Type B pancreatic cell (in vitro differentiated cells): ENCODE data around the gene CNMD. TPM values are rescaled to one million over a fixed set of nuclear protein-coding genes. Genes with fewer than 3 reads are reported as not detected.

Experiments used
- DNase-seq: peaks from one replicate; pipeline ENCODE4 v3.0.0; 2021; ENCODE audit warnings: mixed read lengths; ENCODE audit not compliant: unreplicated experiment; ENCODE audit errors: extremely low spot score
- H3K27ac Mint-ChIP-seq: 2 replicates; pipeline ENCODE4 v1.8.0; 2021; ENCODE audit warnings: mild to moderate bottlenecking, mixed read lengths
- H3K27me3 Mint-ChIP-seq: 2 replicates; pipeline ENCODE4 v1.8.0; 2021; ENCODE audit warnings: mixed read lengths
- H3K36me3 Mint-ChIP-seq: 2 replicates; pipeline ENCODE4 v1.8.0; 2021; ENCODE audit warnings: mixed read lengths
- H3K4me1 Mint-ChIP-seq: one replicate; pipeline ENCODE4 v1.8.0; 2021; ENCODE audit warnings: mixed read lengths; ENCODE audit not compliant: unreplicated experiment
- H3K4me3 Mint-ChIP-seq: 2 replicates; pipeline ENCODE4 v1.8.0; 2021; ENCODE audit warnings: mild to moderate bottlenecking, mixed read lengths
- H3K9me3 Mint-ChIP-seq: 2 replicates; pipeline ENCODE4 v1.8.0; 2021; ENCODE audit warnings: mixed read lengths
- CTCF ChIP-seq: fragments of 200-600 bp; sonication (generic); conservative IDR thresholded peaks from 2 replicates; pipeline ENCODE4 v1.5.0; 2021; ENCODE audit warnings: antibody characterized with exemption, mild to moderate bottlenecking
- total RNA-seq: library from RNA; stranded (reverse); gene quantifications from 2 replicates; pipeline ENCODE4 v1.2.1, GENCODE V29; 2021; ENCODE audit warnings: low replicate concordance

CNMD gene
- total RNA-seq, 1 donor from 2014 or later: 0.75 TPM

DNA sequence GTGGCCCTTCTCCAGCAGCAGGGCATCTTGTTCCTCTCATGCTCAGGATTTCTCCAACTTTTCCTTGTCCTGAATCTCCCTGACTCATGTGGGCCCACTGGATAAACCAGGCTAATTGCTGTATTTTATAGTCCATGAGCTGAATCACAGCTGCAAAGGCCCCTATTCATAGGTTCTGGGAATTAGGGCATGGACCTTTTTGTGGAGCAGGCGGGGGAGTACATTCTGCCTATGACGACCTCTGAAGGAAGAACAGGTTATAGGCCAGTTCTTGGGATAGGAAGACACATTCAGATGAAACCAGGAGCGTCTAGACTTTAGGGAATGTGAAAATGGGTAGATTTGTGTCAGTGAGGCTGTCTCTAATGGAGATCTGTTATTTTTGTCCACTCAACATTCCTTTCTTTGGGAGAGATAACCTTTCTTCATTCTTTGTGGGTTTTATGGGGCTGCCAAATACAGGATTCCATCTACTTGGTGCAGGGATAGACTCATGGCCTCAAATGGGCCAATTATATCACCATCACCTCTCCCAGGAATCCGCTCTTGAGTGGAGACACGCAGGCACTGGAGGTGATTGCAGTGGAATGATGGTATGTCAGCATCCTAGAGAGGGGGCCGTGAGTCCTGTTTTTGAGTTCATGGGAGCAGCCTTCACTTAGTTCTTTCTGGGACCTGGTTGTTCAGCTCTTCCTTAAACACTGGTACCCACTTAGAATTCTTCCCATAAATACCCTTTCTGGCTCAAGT is 45.1 kb upstream of the CNMD start:
- no peak for TF ChIP-seq CTCF
- Mint-ChIP-seq H3K9me3 (no peaks in the 10 kb centered on the region), H3K27ac (no peak overlapping the region), H3K4me3 (no peak overlapping the region), H3K4me1 (peaks cover 10% of the 10 kb centered on the region), H3K27me3 (peaks cover 7% of the 10 kb centered on the region), H3K36me3 (no peaks in the 10 kb centered on the region)
- no peak for DNase-seq

- Mint-ChIP-seq H3K36me3 (no peaks in the 10 kb centered on the region), H3K27me3 (peaks cover 7% of the 10 kb centered on the region), H3K4me1 (peaks cover 10% of the 10 kb centered on the region), H3K27ac (no peak overlapping the region), H3K9me3 (no peaks in the 10 kb centered on the region), H3K4me3 (no peak overlapping the region)
- TF ChIP-seq CTCF: no peak
- no peak for DNase-seq
These were observed 44.3 kb upstream of the CNMD start for GRCh38 chr13:52783943-52784342.

DNA sequence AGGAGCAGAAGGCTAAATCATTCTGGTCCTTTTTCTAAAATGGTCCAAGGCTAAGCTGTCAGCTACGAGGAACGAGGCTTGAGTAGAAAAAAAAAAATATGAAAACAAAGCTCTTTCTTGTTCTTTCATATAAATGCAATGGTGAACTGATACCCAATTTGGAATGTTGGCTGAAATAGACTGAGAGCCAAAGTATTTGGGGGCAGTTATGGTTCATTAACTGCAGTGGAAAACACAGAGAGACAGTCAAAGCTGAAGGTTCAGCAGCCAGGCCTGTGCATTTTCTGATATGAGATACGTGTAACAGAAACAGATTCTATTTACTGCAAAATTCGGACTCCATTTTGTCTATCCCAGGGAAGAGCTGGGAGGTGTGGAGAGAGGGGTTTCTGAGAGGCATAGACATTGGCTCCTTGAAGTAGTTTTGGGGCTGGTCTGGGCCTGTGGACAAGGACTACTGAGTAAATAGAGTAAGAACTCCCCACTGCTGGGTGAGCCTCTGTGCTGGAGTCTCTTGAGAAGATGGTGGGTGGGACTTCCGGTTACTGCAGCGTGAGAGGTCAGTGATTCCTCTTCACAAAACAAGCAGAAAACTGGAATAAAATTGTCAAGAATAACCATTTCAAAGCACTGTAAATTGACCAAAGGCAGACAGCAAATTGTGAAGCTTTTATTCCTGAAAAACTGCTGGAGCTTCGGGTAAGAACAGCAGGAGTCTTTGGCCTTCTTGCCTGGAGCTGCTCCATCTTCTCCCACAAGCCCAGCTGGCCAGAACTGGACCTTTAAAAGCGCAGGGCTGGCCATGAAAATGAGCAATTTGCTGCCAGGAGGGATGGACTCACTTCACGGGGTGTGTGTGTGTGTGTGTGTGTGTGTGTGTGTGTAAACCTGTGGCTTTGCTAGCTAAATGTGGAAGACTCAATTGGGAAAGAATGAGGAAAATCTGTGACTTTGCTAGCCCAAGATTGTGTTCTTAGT is 43.1 kb upstream of the CNMD start:
- Mint-ChIP-seq H3K27me3 (peaks cover 9% of the 10 kb centered on the region), H3K36me3 (no peaks in the 10 kb centered on the region), H3K9me3 (no peaks in the 10 kb centered on the region), H3K27ac (no peak overlapping the region), H3K4me3 (no peak overlapping the region), H3K4me1 (peaks cover 8% of the 10 kb centered on the region)
- TF ChIP-seq CTCF: no peak
- DNase-seq: no peak

DNA sequence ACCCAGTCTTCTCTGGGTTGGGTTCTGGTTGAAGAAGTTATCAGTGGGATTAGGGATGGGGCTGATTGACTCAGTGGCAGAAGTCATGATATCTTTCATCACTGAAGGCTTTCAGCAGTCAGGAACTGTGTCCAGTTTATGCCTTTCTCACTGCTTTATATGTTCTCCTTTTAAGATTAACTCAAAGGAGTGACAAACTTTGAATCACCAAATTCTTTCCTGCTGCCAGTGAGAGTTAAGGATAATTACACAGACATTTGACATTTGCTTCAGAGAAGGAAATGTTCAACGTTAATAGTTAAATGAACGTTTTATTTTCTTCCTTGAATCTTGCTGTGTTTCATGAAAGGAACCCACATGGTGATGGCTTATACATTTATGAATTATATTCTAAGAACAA is 41.0 kb upstream of the CNMD start:
- Mint-ChIP-seq H3K27me3 (peaks cover 19% of the 10 kb centered on the region), H3K36me3 (no peaks in the 10 kb centered on the region), H3K4me1 (no peaks in the 10 kb centered on the region), H3K4me3 (no peak overlapping the region), H3K9me3 (no peaks in the 10 kb centered on the region), H3K27ac (no peak overlapping the region)
- DNase-seq: no peak
- TF ChIP-seq CTCF: no peak

GRCh38 chr13:52780092-52780491 is 40.5 kb upstream of the CNMD start:
- Mint-ChIP-seq H3K4me1 (no peaks in the 10 kb centered on the region), H3K36me3 (no peaks in the 10 kb centered on the region), H3K27ac (no peak overlapping the region), H3K9me3 (no peaks in the 10 kb centered on the region), H3K27me3 (peaks cover 24% of the 10 kb centered on the region), H3K4me3 (no peak overlapping the region)
- TF ChIP-seq CTCF: no peak
- DNase-seq: no peak
